ENCODE data around the gene HOTAIR.

HOTAIR gene

GRCh38 chr12:53941187-53941586 is 33.6 kb downstream of the HOTAIR start:
- Mint-ChIP-seq H3K36me3 (ENCODE audit: low read depth) (no peaks in the 10 kb centered on the region), H3K4me3 (no peak overlapping the region), H3K27ac (no peak overlapping the region), H3K9me3 (peaks cover 7% of the 10 kb centered on the region), H3K27me3 (ENCODE audit: low read depth) (peaks cover 100% of the 10 kb centered on the region), H3K4me1 (no peaks in the 10 kb centered on the region)
- TF ChIP-seq, protein P1, sequence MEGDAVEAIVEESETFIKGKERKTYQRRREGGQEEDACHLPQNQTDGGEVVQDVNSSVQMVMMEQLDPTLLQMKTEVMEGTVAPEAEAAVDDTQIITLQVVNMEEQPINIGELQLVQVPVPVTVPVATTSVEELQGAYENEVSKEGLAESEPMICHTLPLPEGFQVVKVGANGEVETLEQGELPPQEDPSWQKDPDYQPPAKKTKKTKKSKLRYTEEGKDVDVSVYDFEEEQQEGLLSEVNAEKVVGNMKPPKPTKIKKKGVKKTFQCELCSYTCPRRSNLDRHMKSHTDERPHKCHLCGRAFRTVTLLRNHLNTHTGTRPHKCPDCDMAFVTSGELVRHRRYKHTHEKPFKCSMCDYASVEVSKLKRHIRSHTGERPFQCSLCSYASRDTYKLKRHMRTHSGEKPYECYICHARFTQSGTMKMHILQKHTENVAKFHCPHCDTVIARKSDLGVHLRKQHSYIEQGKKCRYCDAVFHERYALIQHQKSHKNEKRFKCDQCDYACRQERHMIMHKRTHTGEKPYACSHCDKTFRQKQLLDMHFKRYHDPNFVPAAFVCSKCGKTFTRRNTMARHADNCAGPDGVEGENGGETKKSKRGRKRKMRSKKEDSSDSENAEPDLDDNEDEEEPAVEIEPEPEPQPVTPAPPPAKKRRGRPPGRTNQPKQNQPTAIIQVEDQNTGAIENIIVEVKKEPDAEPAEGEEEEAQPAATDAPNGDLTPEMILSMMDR (IDR thresholded peaks at IDR 0.05; ENCODE audit: unreplicated experiment in 3 of 3) = no peak

DNA sequence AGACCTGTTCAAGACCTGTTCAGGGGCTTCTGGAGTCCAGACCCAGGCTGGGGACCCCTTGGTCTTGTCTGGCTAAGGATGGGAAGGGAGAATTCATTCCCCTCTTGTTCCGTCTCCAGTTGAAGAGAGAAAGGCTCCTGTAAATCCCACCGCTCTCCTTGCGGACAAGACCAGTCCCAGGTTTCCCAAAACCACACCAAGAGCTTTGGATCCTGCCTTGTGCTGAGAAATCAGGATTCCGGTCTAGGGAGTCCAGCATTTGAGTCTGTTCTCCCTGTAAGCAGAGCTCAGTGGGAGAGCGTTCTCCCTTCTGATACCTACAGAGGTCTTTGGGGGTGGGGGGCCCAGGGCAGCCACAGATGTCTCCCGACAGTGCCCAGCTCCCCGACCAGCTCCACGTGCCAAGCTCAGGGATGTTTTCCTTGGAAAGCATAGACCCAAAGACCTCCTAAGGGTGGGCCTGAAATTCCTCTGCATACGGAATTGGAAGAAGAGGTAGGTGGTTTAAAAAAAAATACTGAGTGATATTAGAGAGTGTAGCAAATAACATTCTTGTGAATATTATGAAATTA is 34.2 kb downstream of the HOTAIR start:
- no peak overlapping the region for H3K4me3 Mint-ChIP-seq
- TF ChIP-seq, protein P1 (IDR thresholded peaks at IDR 0.05; ENCODE audit: unreplicated experiment in 3 of 3) = no peak
- peaks cover 7% of the 10 kb centered on the region for H3K9me3 Mint-ChIP-seq
- H3K27ac Mint-ChIP-seq = no peak overlapping the region
- no peaks in the 10 kb centered on the region for H3K36me3 Mint-ChIP-seq (ENCODE audit: low read depth)
- peaks cover 100% of the 10 kb centered on the region for H3K27me3 Mint-ChIP-seq (ENCODE audit: low read depth)
- H3K4me1 Mint-ChIP-seq = peaks cover 3% of the 10 kb centered on the region

- Mint-ChIP-seq H3K27ac (no peak overlapping the region), H3K27me3 (ENCODE audit: low read depth) (peaks cover 100% of the 10 kb centered on the region), H3K4me3 (peak overlapping the region in 1 of 3 experiments; percentile 37), H3K36me3 (ENCODE audit: low read depth) (no peaks in the 10 kb centered on the region), H3K4me1 (peaks cover 10% of the 10 kb centered on the region), H3K9me3 (peaks cover 7% of the 10 kb centered on the region)
- TF ChIP-seq, protein P1 (IDR thresholded peaks at IDR 0.05; ENCODE audit: unreplicated experiment in 3 of 3) = no peak
These were observed 35.3 kb downstream of the HOTAIR start for GRCh38 chr12:53939141-53940108.

- no peak within 1 kb of the TSS for H3K27ac Mint-ChIP-seq
These were observed 36.2 kb downstream of the HOTAIR start, which contains the start of gene HOXC13 for GRCh38 chr12:53938326-53939140. TSS of gene HOXC13 (plus strand) at chr12:53938831. CDS start at chr12:53938907, 76 bp downstream.

GRCh38 chr12:53937596-53938325 is 37.0 kb downstream of the HOTAIR start:
- Mint-ChIP-seq H3K27ac (no peak overlapping the region), H3K4me3 (peak overlapping the region in 1 of 3 experiments; percentile 76), H3K4me1 (peaks cover 10% of the 10 kb centered on the region), H3K9me3 (peaks cover 3% of the 10 kb centered on the region), H3K36me3 (ENCODE audit: low read depth) (no peaks in the 10 kb centered on the region), H3K27me3 (ENCODE audit: low read depth) (peaks cover 100% of the 10 kb centered on the region)
- TF ChIP-seq, protein P1 (IDR thresholded peaks at IDR 0.05; ENCODE audit: unreplicated experiment in 3 of 3) = no peak

More at GRCh38 chr12:53938326-53939140, 36.2 kb downstream of the HOTAIR start, which contains the start of gene HOXC13:
- peaks cover 10% of the 10 kb centered on the region for H3K4me1 Mint-ChIP-seq
- H3K36me3 Mint-ChIP-seq (ENCODE audit: low read depth) = no peaks in the 10 kb centered on the region
- H3K4me3 Mint-ChIP-seq = peak within 1 kb of the TSS in 2 of 3 experiments; percentile 37 to 76
- peaks cover 3% of the 10 kb centered on the region for H3K9me3 Mint-ChIP-seq
- TF ChIP-seq, protein P1 (IDR thresholded peaks at IDR 0.05; ENCODE audit: unreplicated experiment in 3 of 3) = no peak
- H3K27me3 Mint-ChIP-seq (ENCODE audit: low read depth) = peaks cover 100% of the 10 kb centered on the region
